ENCODE results near the gene EIPR1. TPM values are rescaled to one million over a fixed set of nuclear protein-coding genes. Genes with fewer than 3 reads are reported as not detected.

EIPR1 gene
- total RNA-seq, 2 experiments from 2014 or later: 31.0 to 34.6 TPM

- ATAC-seq (ENCODE audit: low read depth): no peak
- H3K4me1 Mint-ChIP-seq: no peaks in the 10 kb centered on the region
Measured at GRCh38 chr2:3320910-3321605, 56.6 kb downstream of the EIPR1 start.

GRCh38 chr2:3319745-3320566, 57.7 kb downstream of the EIPR1 start:
- ATAC-seq (ENCODE audit: low read depth) (no peak), DNase-seq (no peak)
- Mint-ChIP-seq H3K27ac (no peak overlapping the region), H3K36me3 (peaks cover 13% of the 10 kb centered on the region), H3K4me3 (no peak overlapping the region), H3K4me1 (no peaks in the 10 kb centered on the region), H3K27me3 (no peaks in the 10 kb centered on the region), H3K9me3 (no peaks in the 10 kb centered on the region)
- POLR2A ChIA-PET: no interaction called here

More at GRCh38 chr2:3320910-3321605, 56.6 kb downstream of the EIPR1 start:
- Mint-ChIP-seq H3K36me3 (peaks cover 13% of the 10 kb centered on the region), H3K4me3 (no peak overlapping the region), H3K27me3 (no peaks in the 10 kb centered on the region), H3K9me3 (no peaks in the 10 kb centered on the region), H3K27ac (no peak overlapping the region)
- POLR2A ChIA-PET: no interaction called here
- DNase-seq: no peak

GRCh38 chr2:3319134-3319533, 58.5 kb downstream of the EIPR1 start:
- H3K4me3 Mint-ChIP-seq: no peak overlapping the region
- no peaks in the 10 kb centered on the region for H3K27me3 Mint-ChIP-seq
- no peak overlapping the region for H3K27ac Mint-ChIP-seq
- H3K36me3 Mint-ChIP-seq: peaks cover 13% of the 10 kb centered on the region
- DNase-seq: no peak
- no peaks in the 10 kb centered on the region for H3K4me1 Mint-ChIP-seq
- POLR2A ChIA-PET: no interaction called here
- H3K9me3 Mint-ChIP-seq: no peaks in the 10 kb centered on the region
- no peak for ATAC-seq (ENCODE audit: low read depth)

GRCh38 chr2:3317871-3318590, 59.6 kb downstream of the EIPR1 start:
- Mint-ChIP-seq H3K9me3 (no peaks in the 10 kb centered on the region), H3K36me3 (peaks cover 13% of the 10 kb centered on the region), H3K27ac (no peak overlapping the region), H3K27me3 (no peaks in the 10 kb centered on the region), H3K4me3 (no peak overlapping the region), H3K4me1 (no peaks in the 10 kb centered on the region)
- ATAC-seq (ENCODE audit: low read depth): no peak
- no peak for DNase-seq
- POLR2A ChIA-PET: no interaction called here

- Mint-ChIP-seq H3K4me3 (no peak overlapping the region), H3K9me3 (no peaks in the 10 kb centered on the region), H3K4me1 (peaks cover 3% of the 10 kb centered on the region), H3K27ac (no peak overlapping the region), H3K27me3 (no peaks in the 10 kb centered on the region), H3K36me3 (peaks cover 13% of the 10 kb centered on the region)
- no peak for DNase-seq
- ATAC-seq (ENCODE audit: low read depth): no peak
- POLR2A ChIA-PET: no interaction called here
Measured at GRCh38 chr2:3317277-3317685, 60.3 kb downstream of the EIPR1 start.

- Mint-ChIP-seq H3K4me1 (peaks cover 3% of the 10 kb centered on the region), H3K27me3 (no peaks in the 10 kb centered on the region), H3K9me3 (no peaks in the 10 kb centered on the region), H3K4me3 (no peak overlapping the region), H3K27ac (no peak overlapping the region), H3K36me3 (peaks cover 13% of the 10 kb centered on the region)
- DNase-seq (no peak), ATAC-seq (ENCODE audit: low read depth) (no peak)
- POLR2A ChIA-PET: no interaction called here
Measured at GRCh38 chr2:3316456-3317276, 61.0 kb downstream of the EIPR1 start.

- no peaks in the 10 kb centered on the region for H3K9me3 Mint-ChIP-seq
- DNase-seq: no peak
- H3K4me3 Mint-ChIP-seq: no peak overlapping the region
- POLR2A ChIA-PET: no interaction called here
- H3K36me3 Mint-ChIP-seq: peaks cover 13% of the 10 kb centered on the region
- no peaks in the 10 kb centered on the region for H3K27me3 Mint-ChIP-seq
- no peak overlapping the region for H3K27ac Mint-ChIP-seq
- H3K4me1 Mint-ChIP-seq: peaks cover 3% of the 10 kb centered on the region
- no peak for ATAC-seq (ENCODE audit: low read depth)
Measured at GRCh38 chr2:3314626-3315025, 63.0 kb downstream of the EIPR1 start.

- no peak for DNase-seq
- H3K27me3 Mint-ChIP-seq: no peaks in the 10 kb centered on the region
- POLR2A ChIA-PET: no interaction called here
- no peak overlapping the region for H3K4me3 Mint-ChIP-seq
- no peak for ATAC-seq (ENCODE audit: low read depth)
- peaks cover 12% of the 10 kb centered on the region for H3K36me3 Mint-ChIP-seq
- H3K9me3 Mint-ChIP-seq: no peaks in the 10 kb centered on the region
- H3K27ac Mint-ChIP-seq: peak overlapping the region; percentile 58
- peaks cover 3% of the 10 kb centered on the region for H3K4me1 Mint-ChIP-seq
Measured at GRCh38 chr2:3313781-3314375, 63.7 kb downstream of the EIPR1 start.

GRCh38 chr2:3312576-3313345, 64.9 kb downstream of the EIPR1 start:
- H3K27ac Mint-ChIP-seq: peak overlapping the region; percentile 44
- H3K4me3 Mint-ChIP-seq: no peak overlapping the region
- ATAC-seq (ENCODE audit: low read depth): no peak
- POLR2A ChIA-PET: no interaction called here
- no peak for DNase-seq
- H3K27me3 Mint-ChIP-seq: no peaks in the 10 kb centered on the region
- peaks cover 3% of the 10 kb centered on the region for H3K4me1 Mint-ChIP-seq
- peaks cover 2% of the 10 kb centered on the region for H3K36me3 Mint-ChIP-seq
- no peaks in the 10 kb centered on the region for H3K9me3 Mint-ChIP-seq

- Mint-ChIP-seq H3K4me1 (peaks cover 3% of the 10 kb centered on the region), H3K27ac (no peak overlapping the region), H3K27me3 (no peaks in the 10 kb centered on the region), H3K9me3 (no peaks in the 10 kb centered on the region), H3K36me3 (peaks cover 2% of the 10 kb centered on the region), H3K4me3 (no peak overlapping the region)
- DNase-seq: no peak
- POLR2A ChIA-PET: no interaction called here
- ATAC-seq (ENCODE audit: low read depth): no peak
Measured at GRCh38 chr2:3311601-3312000, 66.0 kb downstream of the EIPR1 start.

GRCh38 chr2:3309496-3310355, 67.9 kb downstream of the EIPR1 start:
- peaks cover 2% of the 10 kb centered on the region for H3K36me3 Mint-ChIP-seq
- POLR2A ChIA-PET: interaction anchor here (0.6 kb wide), 1 partner anchor 603 kb away, joined by 4 read pairs; no protein-coding TSS in a partner anchor
- H3K27ac Mint-ChIP-seq: no peak overlapping the region
- H3K4me1 Mint-ChIP-seq: peaks cover 7% of the 10 kb centered on the region
- no peaks in the 10 kb centered on the region for H3K9me3 Mint-ChIP-seq
- ATAC-seq (ENCODE audit: low read depth) (no peak), DNase-seq (no peak)
- H3K4me3 Mint-ChIP-seq: no peak overlapping the region
- no peaks in the 10 kb centered on the region for H3K27me3 Mint-ChIP-seq

Data from activated naive CD8-positive, alpha-beta T cell treated with anti-CD3 and anti-CD28 coated beads, Interleukin-2, amount 10 ng/mL, durations not matched to agents 7 days and 5 days (primary cell).